Activated CD8-positive, alpha-beta memory T cell treated with anti-CD3 and anti-CD28 coated beads for 48 hours (primary cell): ENCODE results near the gene LCN10.

Experiments
- DNase-seq, 3 experiments: peaks; one replicate each; pipeline ENCODE4 v3.0.0-alpha.2; 2020; ENCODE audit warnings: low read depth in 2 of 3, low spot score in 2 of 3

The LCN10 gene

DNA sequence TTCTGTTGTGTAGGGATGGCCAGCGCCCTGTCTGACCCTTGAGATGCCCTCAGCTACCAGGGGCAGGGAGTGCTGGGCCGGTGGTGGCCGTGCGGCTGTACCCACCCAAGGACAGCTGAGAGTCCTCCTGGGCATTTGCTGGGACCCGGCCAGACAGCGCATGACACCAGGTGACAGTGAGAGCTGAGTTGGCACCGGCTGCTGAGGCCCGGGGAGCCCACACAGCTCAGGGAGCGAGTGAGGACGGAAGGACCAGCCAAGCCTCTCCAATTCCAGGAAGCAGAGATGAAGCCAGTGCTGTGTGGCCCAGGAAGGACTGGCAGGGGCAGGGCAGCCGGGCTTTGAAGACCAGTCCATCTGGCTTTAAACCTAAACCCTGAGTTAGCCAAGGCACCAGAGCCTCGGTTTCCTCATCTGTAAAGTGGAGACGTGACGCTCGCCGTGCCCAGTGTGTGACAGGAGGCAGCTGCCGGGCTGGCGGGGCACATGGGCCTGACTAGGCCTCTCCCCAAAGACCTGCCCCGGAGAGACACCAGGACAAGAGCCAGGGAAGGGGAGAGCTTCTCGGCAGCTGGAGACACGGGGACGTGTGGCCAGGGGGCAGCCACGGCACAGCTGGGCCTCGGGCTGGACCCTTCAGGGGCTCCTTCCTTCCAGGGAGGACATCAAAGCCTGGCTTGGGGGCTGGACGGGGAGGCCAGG, 52.5 kb downstream of the LCN10 start:
- no peak for DNase-seq

DNA sequence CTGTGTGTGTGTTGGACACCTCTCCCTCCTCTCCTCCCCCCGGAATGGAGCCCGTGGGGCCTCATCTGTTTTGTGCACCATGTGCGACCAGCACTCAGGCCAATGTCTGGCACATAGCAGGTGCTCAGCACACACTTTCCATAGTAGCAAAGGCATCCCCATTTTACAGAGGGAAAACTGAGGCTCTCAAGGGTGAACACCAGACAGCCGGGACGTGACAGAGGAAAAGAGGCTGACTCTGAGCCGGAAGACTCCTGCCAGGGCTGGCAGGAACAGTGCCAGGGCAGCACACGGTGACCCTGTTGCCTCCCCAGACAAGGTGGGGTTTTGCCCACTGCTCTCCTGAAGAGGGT, 53.7 kb downstream of the LCN10 start:
- no peak for DNase-seq

DNA sequence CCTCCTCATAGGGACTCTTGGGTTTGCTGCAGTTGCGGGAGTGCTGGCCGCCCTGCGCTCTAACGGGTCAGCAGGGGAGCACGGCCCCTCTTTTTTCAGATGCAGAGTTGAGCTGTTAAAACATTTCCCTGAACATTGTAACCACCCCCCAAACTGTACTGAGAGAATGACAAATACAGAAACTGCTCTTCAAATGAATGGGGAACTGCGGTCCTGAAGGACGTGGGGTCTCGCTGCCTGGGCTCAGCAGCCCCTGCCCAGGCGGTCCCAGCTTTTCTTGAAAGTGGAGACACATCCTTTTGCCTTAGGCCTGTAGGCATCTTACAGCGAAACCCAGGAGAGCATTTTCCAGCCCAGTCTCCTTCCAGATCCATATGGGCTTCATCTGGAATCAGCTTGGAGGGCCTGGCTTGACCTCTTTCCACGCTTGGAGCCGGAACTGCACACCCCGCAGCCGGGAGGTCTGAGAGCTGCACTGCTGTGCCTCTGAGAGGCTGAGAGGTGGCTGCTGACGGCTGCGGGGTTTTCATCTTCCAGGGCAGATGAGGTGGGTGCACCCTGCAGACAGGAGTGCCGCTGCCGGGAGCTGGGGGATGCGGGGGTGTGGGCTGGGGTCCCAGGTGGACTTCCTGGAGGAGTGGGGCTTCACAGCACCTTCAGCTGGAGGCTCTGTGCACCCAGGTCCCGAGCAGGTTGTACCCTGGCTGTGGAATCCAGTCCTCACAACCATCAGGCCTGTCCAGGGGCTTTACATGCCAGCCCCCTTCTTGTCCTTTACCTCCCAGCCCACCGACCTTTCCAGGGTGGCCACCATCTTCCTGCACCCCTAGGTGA, 54.2 kb downstream of the LCN10 start:
- DNase-seq = no peak
